ENCODE measurements around the gene PSMD9.

Gene PSMD9

DNA sequence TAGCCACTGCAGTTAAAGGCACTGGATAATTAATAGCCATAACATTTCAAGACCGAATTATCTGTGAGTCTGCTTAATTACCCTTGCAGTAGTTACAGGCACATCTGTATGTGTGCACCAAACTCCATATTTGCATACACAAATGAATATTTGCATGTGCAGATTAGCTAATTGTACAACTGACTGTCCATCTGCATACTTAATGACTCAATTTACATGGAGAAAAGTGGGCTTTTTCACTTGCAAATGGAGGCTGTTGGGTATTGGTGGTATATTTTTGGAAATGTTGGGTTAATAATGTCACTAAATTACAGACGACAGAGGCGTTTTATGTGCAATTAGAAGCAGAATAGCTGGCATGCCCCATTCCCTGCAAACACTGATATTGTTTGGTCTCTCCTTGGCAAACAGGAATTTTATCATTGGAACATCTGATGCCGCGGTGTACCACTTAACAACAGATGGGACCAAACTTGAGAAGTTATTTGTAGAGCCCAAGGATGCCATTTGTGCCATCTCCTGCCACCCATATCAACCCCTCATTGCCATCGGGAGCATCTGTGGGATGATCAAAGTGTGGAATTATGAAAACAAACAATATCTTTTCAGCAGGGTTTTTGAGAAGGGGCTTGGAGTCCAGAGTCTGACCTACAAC lies 69.4 kb downstream of the PSMD9 start:
- DNase-seq (ENCODE audit: low read depth): no peak

DNA sequence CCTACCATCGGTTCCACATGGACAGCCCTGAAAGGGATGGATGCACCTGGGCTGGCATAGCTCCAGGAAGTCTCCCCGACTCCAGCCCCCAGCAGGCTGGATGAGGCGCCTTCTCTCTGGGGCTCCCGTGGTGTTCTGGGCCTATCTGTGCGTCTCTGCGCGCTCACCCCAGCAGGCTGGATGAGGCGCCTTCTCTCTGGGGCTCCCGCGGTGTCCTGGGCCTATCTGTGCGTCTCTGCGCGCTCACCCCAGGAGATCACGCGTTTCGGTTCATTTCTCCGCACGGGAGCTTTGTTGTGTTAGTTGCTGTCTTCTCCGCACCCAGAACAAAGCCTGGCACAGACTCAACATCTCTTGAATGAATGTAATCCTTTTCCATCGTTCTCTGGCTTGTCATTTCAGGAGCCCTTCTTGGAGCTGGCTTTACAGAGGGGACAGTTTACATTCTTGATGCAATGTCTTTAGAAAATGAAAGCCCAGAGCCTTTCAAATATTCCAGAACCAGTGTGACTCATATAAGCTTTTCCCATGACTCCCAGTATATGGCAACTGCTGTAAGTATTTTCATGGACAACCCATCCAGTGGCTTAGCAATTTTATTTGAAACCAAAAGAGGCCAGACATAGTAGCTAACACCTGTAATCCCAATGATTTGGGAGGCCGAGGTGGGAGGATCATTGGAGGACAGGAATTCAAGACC lies 70.1 kb downstream of the PSMD9 start:
- no peak for DNase-seq (ENCODE audit: low read depth)

DNA sequence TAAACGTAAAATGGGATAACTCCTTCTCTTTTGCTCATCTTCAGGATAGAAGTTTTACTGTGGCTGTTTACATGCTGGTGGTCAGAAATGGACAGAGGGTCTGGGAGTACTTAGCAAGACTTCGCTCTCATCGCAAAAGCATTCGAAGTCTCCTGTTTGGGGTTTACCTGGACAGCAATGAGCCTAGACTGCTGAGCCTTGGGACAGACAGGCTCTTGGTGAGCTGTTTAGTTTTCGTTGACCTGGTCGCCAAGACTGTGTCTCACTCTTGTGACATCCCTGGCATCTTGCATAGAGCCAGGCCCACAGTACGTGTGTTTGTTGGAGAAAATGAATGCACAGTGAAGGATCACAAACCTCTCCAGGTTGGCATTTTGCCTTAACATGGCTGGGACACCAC lies 72.0 kb downstream of the PSMD9 start:
- DNase-seq (ENCODE audit: low read depth): no peak

DNA sequence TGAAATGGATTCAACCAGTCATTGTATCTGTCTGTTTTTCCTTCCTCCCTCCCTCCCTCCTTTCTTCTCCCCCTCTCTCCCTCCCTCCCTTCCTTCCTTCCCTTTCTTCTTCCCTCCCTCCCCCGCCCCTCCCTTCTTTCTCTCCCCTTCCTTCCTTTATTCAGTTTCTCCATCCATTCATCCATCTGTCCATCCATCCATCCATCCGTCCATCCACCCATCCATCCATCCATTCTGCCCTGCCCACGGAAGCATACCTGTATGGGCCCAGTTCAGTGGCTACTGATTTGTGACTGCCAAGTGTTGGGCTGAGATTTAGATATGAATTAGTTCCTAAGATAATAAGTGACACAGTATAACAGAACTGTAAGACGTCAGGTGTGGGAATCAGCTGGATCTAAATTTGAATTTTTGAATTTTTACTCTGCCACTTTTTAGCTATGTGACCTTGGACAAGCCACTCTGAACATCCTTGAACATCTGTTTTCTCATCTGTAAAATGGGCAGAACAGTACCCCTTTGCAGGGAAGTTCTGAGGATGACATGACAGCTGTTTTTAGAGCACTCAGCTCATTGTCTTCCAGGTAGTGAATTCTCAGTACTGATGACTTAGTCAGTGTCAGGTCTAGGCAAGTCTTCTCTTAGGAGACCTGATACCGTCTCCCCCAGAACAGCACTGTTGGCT lies 72.7 kb downstream of the PSMD9 start:
- DNase-seq (ENCODE audit: low read depth): no peak

DNA sequence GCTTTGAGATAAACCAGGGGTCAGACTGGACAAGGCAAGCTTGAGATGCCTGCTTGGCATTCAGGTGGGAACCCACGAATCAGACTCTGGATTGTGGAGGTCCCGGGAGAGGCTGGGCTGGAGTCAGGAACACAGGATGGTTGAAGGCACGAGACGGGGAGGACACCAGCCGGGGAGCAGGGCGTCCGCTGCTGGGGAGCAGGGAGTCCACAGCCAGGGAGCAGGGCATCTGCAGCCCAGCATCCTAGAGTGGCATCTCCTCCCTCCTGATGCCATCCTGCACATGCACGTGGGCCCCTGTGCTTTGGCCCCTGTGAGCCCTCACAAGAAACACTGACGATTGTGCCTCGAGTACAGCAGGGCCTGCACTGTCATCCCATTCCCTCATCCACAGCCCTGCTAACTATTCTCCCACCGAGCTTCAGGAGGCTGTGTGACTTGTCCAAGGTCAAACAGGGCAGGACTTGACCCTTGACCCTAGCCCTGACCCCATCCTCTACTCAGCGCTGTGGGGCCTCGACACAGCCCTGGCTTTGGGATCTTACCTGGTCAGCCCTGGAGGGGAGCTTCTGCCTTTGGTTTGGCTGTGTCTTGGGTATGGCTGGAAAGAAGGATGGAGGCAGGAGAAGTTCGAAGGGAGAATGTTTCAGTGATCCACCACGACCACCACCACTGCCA lies 74.9 kb downstream of the PSMD9 start:
- no peak for DNase-seq (ENCODE audit: low read depth)

DNA sequence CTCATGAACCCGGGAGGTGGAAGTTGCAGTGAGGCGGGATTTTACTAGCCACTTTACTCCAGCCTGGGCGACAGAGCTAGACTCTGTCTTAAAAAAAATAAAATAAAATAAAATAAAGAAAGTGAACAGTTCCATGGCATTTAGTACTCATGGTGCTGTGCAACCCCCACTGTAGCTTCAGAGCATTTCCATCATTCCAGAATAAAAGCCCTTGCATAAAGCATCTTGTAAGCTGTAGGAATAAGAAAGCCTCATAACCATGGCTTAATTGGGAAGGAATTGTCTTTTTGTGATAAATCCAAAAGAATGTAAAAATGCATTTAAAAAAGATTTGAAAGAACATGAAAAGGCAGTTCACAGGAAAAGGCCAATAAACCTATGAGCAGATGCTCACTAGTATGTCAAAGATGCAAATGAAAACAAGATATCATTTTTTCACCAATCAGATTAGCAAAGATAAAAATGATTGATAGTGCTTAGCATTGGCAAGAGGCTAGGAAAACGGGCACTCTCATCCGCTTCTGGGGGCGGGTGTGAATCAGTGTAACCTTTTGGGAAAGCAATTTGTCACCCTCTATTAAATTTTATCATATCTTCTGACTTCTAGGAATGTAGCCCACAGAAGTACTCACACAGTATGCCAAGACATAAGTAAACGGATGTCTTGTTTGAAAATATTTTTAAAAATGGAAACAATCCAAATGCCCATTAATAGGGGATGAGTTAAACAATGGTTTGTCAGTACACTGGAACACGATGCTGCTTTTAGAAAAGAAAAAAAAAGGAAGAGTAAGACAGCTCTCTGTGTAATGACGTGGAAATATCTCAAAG lies 76.4 kb downstream of the PSMD9 start:
- DNase-seq (ENCODE audit: low read depth): no peak

DNA sequence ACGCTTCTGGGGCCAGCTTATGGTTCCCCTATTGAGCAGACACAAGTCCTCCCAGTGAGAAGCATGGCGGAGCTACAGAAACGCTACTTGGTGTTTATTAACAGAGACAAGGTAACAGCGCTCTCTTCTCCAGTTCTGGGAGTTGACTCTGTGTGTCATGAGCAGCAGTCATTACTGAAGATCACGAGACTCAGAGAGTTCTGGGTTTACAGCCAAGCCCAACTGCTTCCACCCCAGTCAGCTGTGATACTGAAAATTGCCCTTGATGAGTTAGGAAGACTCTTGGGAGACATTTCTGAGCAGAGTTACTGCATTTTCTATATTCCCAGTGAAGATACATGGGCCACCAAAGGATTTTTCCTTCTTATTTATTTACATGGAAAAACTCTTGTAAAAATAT lies 78.4 kb downstream of the PSMD9 start:
- no peak for DNase-seq (ENCODE audit: low read depth)

All from activated T-helper 1 cell treated with Interleukin-2 at 50 U/mL for 16 hours (primary cell).